ACC112 (cell line): ENCODE results near the gene COL19A1.

Experiments
- H2AFZ ChIP-seq: fragments of 200-600 bp; sonication (generic); one replicate; pipeline ENCODE4 v1.6.0; 2017; ENCODE audit warnings: antibody characterized with exemption, low read length; ENCODE audit not compliant: unreplicated experiment
- H3K27ac ChIP-seq: fragments of 200-600 bp; sonication (generic); 2 replicates; pipeline ENCODE4 v1.5.1; 2014; ENCODE audit warnings: low read depth, mild to moderate bottlenecking, antibody characterized with exemption, low read length, moderate library complexity
- H3K27me3 ChIP-seq: fragments of 200-600 bp; sonication (generic); 2 replicates; pipeline ENCODE4 v1.6.1; 2014; ENCODE audit warnings: mild to moderate bottlenecking, antibody characterized with exemption, low read length, moderate library complexity, mixed read lengths; ENCODE audit not compliant: insufficient read depth
- H3K36me3 ChIP-seq: fragments of 200-600 bp; sonication (generic); 2 replicates; pipeline ENCODE4 v1.6.1; 2016; ENCODE audit warnings: mild to moderate bottlenecking, antibody characterized with exemption, low read length, moderate library complexity, mixed read lengths; ENCODE audit not compliant: insufficient read depth
- H3K4me1 ChIP-seq: fragments of 200-600 bp; sonication (generic); one replicate; pipeline ENCODE4 v1.6.1; 2016; ENCODE audit warnings: low read length, mixed read lengths; ENCODE audit not compliant: insufficient read depth, unreplicated experiment, control insufficient read depth
- H3K4me3 ChIP-seq: fragments of 200-600 bp; sonication (generic); 2 replicates; pipeline ENCODE4 v1.5.1; 2014; ENCODE audit warnings: mild to moderate bottlenecking, low read depth, low read length
- H3K79me2 ChIP-seq: fragments of 200-600 bp; sonication (generic); one replicate; pipeline ENCODE4 v1.6.0; 2016; ENCODE audit warnings: low read length; ENCODE audit not compliant: control insufficient read depth, unreplicated experiment, insufficient read depth

Gene COL19A1

GRCh38 chr6:70136996-70137395 lies 270.6 kb downstream of the COL19A1 start:
- H3K4me3 ChIP-seq = no peak overlapping the region
- H3K27me3 ChIP-seq = no peaks in the 10 kb centered on the region
- no peak overlapping the region for H3K27ac ChIP-seq
- no peaks in the 10 kb centered on the region for H3K79me2 ChIP-seq
- no peak overlapping the region for H2AFZ ChIP-seq
- no peaks in the 10 kb centered on the region for H3K4me1 ChIP-seq
- no peaks in the 10 kb centered on the region for H3K36me3 ChIP-seq

DNA sequence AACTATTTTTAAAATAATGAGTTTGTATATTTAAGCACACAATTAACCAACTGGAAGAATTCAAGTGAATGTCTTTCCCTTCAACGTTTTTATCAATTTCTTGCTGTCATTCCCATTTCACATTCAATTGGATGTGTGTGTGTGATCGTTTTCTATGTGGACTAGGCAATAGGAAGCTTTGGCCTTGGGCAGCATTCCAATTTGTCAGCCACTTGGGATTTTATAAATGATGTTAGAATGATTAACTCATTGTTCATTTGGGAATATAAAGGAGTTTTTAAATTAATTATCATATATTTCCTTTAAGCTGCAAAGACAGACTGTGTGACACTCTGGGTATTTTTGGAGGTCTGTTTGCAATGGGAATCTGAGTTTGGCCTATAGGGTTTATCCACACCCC lies 274.1 kb downstream of the COL19A1 start:
- Histone ChIP-seq H2AFZ (no peak overlapping the region), H3K36me3 (no peaks in the 10 kb centered on the region), H3K4me3 (no peak overlapping the region), H3K79me2 (no peaks in the 10 kb centered on the region), H3K27me3 (no peaks in the 10 kb centered on the region), H3K4me1 (no peaks in the 10 kb centered on the region), H3K27ac (no peak overlapping the region)

DNA sequence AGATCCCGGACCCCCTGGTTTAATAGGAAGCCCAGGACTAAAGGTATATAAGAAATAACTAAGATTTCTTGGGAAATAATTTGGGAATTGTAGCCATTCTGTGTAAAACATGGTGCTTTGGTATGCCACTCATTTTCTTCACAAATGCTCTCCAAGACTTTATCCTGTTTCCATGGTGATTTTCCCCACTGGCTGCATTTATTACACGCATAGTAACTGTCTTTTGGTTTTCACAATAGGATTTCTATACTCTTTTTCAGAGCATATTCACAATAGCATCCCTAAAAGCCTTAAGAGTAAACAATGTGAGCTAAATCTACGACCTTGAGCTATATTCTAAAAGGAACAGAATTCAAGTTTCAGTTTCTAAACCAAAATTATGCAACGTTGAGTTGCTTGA lies 275.7 kb downstream of the COL19A1 start:
- H3K27me3 ChIP-seq = no peaks in the 10 kb centered on the region
- H3K36me3 ChIP-seq = no peaks in the 10 kb centered on the region
- no peak overlapping the region for H2AFZ ChIP-seq
- H3K4me3 ChIP-seq = no peak overlapping the region
- no peaks in the 10 kb centered on the region for H3K4me1 ChIP-seq
- no peak overlapping the region for H3K27ac ChIP-seq
- H3K79me2 ChIP-seq = no peaks in the 10 kb centered on the region

DNA sequence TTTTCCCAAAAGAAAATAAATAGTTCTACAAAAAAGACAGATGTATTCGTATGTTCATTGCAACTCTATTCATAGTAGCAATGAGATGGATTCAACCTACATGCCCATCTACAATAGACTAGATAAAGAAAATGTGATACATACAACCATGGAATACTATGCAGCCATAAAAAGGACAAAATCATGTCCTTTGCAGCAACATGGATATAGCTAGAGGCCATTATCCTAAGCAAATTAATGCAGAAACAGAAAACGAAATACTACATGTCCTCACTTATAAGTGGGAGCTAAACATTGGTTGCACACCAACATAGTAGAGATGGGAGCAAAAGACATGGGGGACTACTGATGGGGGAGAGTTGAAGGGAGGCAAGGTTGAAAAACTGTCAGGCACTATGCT lies 278.8 kb downstream of the COL19A1 start:
- no peaks in the 10 kb centered on the region for H3K4me1 ChIP-seq
- H3K36me3 ChIP-seq = no peaks in the 10 kb centered on the region
- H3K27me3 ChIP-seq = no peaks in the 10 kb centered on the region
- no peak overlapping the region for H3K27ac ChIP-seq
- no peak overlapping the region for H3K4me3 ChIP-seq
- H2AFZ ChIP-seq = no peak overlapping the region
- H3K79me2 ChIP-seq = no peaks in the 10 kb centered on the region

GRCh38 chr6:70149209-70149788 lies 282.9 kb downstream of the COL19A1 start:
- H2AFZ ChIP-seq = no peak overlapping the region
- H3K36me3 ChIP-seq = no peaks in the 10 kb centered on the region
- no peaks in the 10 kb centered on the region for H3K4me1 ChIP-seq
- no peaks in the 10 kb centered on the region for H3K79me2 ChIP-seq
- H3K27me3 ChIP-seq = no peaks in the 10 kb centered on the region
- no peak overlapping the region for H3K4me3 ChIP-seq
- no peak overlapping the region for H3K27ac ChIP-seq

DNA sequence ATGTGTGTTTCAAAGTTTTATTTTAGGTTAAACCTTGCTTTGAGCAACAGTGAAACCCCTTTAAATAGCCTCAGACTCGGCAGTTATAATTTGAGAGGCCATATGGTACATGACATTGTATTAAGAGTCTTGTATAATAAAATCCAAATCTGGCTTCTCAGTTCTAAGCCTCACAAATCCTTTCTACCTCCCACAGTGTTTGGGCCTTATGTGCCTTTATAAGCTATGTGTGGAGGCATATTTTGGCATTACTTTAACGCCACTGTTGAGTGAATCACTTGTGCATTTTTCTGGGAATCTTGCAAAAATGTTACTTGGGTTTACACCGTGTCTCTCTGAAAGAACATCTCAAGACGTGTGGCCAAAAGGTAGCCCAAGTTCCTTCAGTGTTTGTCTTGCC lies 284.2 kb downstream of the COL19A1 start:
- Histone ChIP-seq H3K36me3 (no peaks in the 10 kb centered on the region), H2AFZ (no peak overlapping the region), H3K27me3 (0 out of 2 replicates have a peak, but pooled peaks cover 9% of the 10 kb centered on the region), H3K4me1 (no peaks in the 10 kb centered on the region), H3K4me3 (no peak overlapping the region), H3K27ac (no peak overlapping the region), H3K79me2 (no peaks in the 10 kb centered on the region)

GRCh38 chr6:70151616-70152015 lies 285.3 kb downstream of the COL19A1 start:
- Histone ChIP-seq H3K27ac (no peak overlapping the region), H3K4me3 (no peak overlapping the region), H3K79me2 (no peaks in the 10 kb centered on the region), H3K36me3 (no peaks in the 10 kb centered on the region), H2AFZ (no peak overlapping the region), H3K4me1 (no peaks in the 10 kb centered on the region), H3K27me3 (peaks cover 13% of the 10 kb centered on the region; the same call in 1 of the 2 replicates)

DNA sequence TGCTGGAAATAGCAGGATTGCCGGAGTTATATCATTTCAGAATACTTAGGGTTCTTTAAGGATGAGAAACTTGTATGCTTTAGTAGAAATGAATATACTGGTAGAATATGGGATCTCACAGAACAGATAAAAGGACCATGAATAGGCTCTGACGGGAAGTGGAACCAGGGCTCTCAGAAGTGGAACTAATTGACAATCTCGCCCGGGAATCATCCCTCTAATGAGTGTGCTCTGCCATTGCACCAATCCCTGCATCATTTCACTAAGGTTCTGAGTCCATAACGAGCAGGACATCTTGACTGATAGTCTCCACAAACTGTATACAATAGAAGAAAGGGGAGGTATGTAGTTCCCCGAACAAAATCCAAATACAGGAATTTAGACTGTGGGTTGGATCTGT lies 286.4 kb downstream of the COL19A1 start:
- Histone ChIP-seq H3K4me3 (no peak overlapping the region), H3K4me1 (no peaks in the 10 kb centered on the region), H3K27me3 (peaks cover 20% of the 10 kb centered on the region), H2AFZ (no peak overlapping the region), H3K36me3 (no peaks in the 10 kb centered on the region), H3K79me2 (no peaks in the 10 kb centered on the region), H3K27ac (no peak overlapping the region)

- no peak overlapping the region for H3K27ac ChIP-seq
- H3K36me3 ChIP-seq = no peaks in the 10 kb centered on the region
- peaks cover 27% of the 10 kb centered on the region for H3K27me3 ChIP-seq
- no peaks in the 10 kb centered on the region for H3K4me1 ChIP-seq
- H3K79me2 ChIP-seq = no peaks in the 10 kb centered on the region
- H3K4me3 ChIP-seq = no peak overlapping the region
- H2AFZ ChIP-seq = no peak overlapping the region
Measured at GRCh38 chr6:70157086-70157485, 290.7 kb downstream of the COL19A1 start.

DNA sequence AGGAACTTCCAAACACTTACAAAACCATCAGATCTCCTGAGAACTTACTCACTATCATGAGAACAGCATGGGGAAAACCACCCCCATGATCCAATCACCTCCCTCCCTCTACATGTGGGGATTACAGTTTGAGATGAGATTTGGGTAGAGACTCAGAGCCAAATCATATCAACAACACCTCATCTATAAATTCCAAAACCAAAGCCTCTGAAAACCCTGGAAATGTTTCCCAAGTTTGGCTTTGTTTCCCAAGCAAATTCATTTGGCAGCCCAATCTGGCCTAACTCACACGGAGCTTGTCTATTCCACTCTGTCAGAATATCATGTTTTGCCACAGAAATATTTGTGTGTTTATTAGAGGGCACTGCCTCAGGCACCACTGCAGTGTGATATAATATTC lies 293.9 kb downstream of the COL19A1 start:
- Histone ChIP-seq H3K27ac (no peak overlapping the region), H3K27me3 (peaks cover 40% of the 10 kb centered on the region), H2AFZ (no peak overlapping the region), H3K36me3 (no peaks in the 10 kb centered on the region), H3K4me3 (no peak overlapping the region), H3K4me1 (no peaks in the 10 kb centered on the region), H3K79me2 (no peaks in the 10 kb centered on the region)

GRCh38 chr6:70162972-70163371 lies 296.6 kb downstream of the COL19A1 start:
- no peaks in the 10 kb centered on the region for H3K79me2 ChIP-seq
- H3K4me3 ChIP-seq = no peak overlapping the region
- no peak overlapping the region for H2AFZ ChIP-seq
- H3K27ac ChIP-seq = no peak overlapping the region
- no peaks in the 10 kb centered on the region for H3K4me1 ChIP-seq
- H3K36me3 ChIP-seq = no peaks in the 10 kb centered on the region
- H3K27me3 ChIP-seq = peaks cover 32% of the 10 kb centered on the region
